ENCODE data around the gene WLS.
A peak's percentile ranks its signal among the peaks of the same experiment; 100 is the strongest.

Gene WLS

GRCh38 chr1:68181165-68181556 is 51.2 kb downstream of the WLS start:
- no peak for DNase-seq (ENCODE audit: low read depth)
- TF ChIP-seq, protein P1, sequence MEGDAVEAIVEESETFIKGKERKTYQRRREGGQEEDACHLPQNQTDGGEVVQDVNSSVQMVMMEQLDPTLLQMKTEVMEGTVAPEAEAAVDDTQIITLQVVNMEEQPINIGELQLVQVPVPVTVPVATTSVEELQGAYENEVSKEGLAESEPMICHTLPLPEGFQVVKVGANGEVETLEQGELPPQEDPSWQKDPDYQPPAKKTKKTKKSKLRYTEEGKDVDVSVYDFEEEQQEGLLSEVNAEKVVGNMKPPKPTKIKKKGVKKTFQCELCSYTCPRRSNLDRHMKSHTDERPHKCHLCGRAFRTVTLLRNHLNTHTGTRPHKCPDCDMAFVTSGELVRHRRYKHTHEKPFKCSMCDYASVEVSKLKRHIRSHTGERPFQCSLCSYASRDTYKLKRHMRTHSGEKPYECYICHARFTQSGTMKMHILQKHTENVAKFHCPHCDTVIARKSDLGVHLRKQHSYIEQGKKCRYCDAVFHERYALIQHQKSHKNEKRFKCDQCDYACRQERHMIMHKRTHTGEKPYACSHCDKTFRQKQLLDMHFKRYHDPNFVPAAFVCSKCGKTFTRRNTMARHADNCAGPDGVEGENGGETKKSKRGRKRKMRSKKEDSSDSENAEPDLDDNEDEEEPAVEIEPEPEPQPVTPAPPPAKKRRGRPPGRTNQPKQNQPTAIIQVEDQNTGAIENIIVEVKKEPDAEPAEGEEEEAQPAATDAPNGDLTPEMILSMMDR (conservative IDR thresholded peaks at IDR 0.05; ENCODE audit: low read depth, low read length) = no peak

GRCh38 chr1:68180441-68181164 is 51.7 kb downstream of the WLS start:
- H3K4me3 ChIP-seq (ENCODE audit: low read depth, low read length) = no peak overlapping the region
- no peak for DNase-seq (ENCODE audit: low read depth)
- TF ChIP-seq, protein P1 (conservative IDR thresholded peaks at IDR 0.05; ENCODE audit: low read depth, low read length) = no peak

More at GRCh38 chr1:68181165-68181556, 51.2 kb downstream of the WLS start:
- no peak overlapping the region for H3K4me3 ChIP-seq (ENCODE audit: low read depth, low read length)

DNA sequence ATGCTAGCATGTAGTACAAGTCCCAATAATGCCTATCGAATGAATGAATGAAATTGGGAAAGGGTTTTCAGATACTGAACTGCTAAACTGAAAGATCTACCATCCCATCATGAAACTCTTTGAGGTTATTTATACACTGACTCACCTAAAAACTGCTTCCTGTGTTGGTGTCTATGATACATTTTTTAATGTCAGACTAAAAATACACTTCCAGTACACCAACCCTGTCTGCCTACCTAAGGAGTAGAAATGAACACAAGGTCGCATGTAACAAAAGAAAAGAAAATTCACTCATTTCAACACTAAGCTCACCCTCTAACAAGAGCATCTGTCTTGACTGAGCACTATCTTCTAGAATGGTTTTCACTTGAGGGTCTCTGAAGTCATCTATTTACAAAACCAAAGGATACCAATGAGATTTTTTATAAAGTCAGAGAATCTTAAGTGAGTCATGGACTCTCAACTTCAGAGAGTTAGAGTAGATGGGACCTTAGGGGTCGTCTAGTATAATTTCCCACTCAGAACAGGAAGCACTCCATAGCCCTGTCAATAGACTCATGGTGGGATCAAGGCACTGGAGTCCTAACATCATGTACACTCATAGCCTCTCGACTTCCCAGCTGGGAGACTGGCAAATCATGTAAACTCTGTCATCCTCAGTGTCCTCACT is 53.4 kb downstream of the WLS start:
- DNase-seq (ENCODE audit: low read depth) = peak; percentile 64
- H3K4me3 ChIP-seq (ENCODE audit: low read depth, low read length) = no peak overlapping the region
- TF ChIP-seq, protein P1 (conservative IDR thresholded peaks at IDR 0.05; ENCODE audit: low read depth, low read length) = no peak

GRCh38 chr1:68175621-68176398 is 56.5 kb downstream of the WLS start:
- TF ChIP-seq, protein P1 (conservative IDR thresholded peaks at IDR 0.05; ENCODE audit: low read depth, low read length) = no peak
- no peak overlapping the region for H3K4me3 ChIP-seq (ENCODE audit: low read depth, low read length)
- peak; percentile 72 for DNase-seq (ENCODE audit: low read depth)

GRCh38 chr1:68174738-68175113 is 57.6 kb downstream of the WLS start:
- H3K4me3 ChIP-seq (ENCODE audit: low read depth, low read length) = no peak overlapping the region
- DNase-seq (ENCODE audit: low read depth) = peak; percentile 47
- TF ChIP-seq, protein P1 (conservative IDR thresholded peaks at IDR 0.05; ENCODE audit: low read depth, low read length) = no peak

DNA sequence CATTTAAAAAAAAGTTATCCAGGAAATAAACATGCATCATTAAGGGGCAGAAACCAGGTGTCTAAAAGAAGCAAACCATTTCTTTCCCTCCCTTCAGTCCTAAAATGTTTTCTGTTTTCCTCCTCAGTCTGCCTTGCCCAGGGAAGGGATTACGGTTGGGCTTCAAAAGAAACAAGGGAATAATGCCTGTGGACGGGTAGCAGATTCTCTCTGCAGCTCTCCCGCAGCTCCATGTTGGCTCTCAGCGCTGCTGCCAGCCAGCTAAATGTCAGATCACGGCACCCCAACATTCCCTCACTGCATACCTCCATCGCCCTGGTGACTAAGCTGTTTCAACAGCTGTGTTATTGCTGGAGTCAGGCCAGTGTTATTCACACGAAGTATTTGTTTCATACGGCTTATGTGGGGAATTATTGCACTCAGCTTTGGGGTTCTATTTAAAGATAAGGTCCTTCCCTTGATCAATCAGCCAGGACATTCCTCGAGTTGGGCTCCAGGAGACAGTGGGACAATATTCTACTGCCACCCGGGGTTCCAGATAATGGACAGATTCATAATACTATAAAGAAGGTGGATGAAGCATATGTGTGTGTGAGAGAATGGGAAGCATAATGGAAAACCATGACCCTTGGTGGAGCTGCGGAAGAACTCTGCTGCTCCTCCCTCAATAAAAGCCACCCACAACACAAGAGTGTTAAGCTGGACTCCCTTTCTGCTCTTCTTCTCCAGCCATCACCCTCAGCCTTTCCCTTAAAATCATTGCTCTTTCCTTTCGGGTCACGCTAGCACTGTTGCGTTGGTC is 58.2 kb downstream of the WLS start:
- H3K4me3 ChIP-seq (ENCODE audit: low read depth, low read length) = no peak overlapping the region
- TF ChIP-seq, protein P1 (conservative IDR thresholded peaks at IDR 0.05; ENCODE audit: low read depth, low read length) = no peak
- DNase-seq (ENCODE audit: low read depth) = peak; percentile 97

All from choroid plexus epithelial cell (primary cell).